HG03066 (cell line): ENCODE measurements around the gene DOP1A.

Experiments used
- ATAC-seq: cut with Tn5 transposase; IDR thresholded peaks from one replicate; pipeline ENCODE4 v1.9.1; 2021; ENCODE audit warnings: low read depth; ENCODE audit not compliant: unreplicated experiment

Gene DOP1A

DNA sequence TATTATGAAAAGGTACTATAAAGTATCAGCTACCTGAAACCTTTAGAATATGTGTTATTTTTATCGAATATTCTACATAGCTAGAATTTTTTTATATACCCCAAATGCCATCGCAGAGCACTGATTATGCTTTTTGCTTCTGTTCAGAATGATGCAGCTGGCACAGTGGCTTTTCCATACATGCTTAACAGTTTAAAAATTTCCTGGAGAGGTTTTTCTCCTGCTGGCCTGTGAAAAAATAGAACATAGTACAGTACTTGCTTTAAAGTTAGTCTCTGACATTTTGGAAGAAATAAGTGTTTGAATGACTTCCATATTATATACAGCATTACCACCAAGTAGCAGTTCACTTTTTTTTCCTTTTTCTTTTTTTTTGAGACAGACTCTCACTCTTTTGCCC is 5.3 kb downstream of the DOP1A start:
- no peak for ATAC-seq

DNA sequence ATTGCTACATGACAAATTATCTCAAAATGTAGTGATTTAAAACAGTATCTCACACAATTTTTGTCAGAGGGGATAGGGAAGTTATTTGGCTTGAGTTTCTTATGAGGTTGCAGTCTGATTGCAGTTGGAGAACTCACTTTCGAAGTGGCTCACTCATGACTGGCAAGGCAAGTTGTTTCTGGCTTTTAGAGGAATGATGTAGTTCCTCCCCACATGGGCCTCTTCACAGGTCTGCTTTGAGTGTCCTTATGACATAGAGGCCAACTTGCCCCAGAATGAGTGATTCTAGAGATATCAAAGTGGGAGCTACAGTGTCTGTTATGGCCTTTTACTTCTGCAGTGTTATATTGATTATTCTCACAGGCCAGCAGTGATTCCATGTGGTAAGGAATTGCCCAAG is 6.1 kb downstream of the DOP1A start:
- ATAC-seq: no peak

DNA sequence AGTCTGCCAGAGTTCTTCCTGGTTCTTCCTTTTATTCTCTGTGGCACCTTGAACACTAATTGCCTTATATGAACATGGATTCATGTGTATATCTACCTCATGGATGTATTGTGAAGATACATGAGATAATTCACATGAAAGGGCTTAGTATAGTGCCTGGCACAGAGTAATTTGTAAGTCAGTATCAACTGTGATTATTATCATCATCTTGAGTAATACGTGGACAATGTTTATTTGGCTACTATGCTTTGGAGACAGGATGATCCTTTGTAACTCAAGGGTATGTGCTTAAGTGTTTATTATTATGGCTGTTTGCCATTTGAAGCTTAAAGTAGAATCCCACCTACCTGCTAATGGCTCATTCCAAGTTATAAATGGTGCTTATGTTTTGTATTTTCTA is 16.0 kb downstream of the DOP1A start:
- no peak for ATAC-seq

DNA sequence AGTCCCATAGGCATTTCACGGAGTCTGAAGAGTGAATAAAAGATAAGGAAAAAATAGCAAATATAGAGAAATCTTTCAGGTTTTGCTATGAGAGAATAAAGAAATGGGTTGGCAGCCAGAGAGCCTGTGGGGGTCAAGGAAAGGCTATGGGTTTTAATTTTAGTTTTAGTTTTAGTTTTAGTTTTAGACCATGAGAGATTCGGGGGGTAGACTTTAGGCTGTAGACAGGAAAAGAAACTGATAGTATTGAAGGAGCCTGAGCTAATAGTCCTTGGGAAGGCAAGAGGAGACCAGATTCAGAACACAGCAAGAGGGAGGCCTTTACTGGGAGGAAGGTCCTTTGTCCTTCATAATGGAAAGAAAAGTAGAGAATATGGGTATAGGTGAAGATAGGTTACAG is 19.3 kb downstream of the DOP1A start:
- peak; percentile 99 for ATAC-seq

DNA sequence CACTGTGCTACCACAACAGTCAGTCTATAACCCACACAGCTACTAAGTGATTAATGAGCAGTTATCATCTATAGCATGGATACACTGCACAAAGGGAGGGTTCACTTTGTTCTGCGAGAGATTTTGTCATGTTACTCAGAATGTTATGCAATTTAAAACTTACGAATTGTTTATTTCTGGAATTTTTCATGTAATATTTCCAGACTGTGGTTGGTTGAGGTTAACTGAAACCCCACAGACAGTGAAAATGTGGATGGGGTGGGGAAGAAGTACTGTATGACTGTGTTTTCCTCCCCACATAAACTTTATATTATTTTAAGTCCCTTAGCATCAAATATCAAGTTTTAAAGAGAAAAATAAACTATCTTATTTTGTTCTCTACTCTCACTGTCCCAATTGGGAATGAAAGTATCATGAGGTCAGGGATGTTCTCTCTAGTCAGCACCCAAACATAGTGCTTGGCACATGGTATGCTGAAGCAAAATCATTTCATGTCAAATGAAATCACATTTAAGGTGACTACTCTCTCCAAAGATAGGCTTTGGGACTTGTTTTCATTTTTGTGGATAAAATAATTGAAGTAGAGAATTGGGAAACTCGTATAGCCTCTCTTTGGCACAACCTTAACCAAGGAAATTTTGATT is 25.4 kb downstream of the DOP1A start:
- ATAC-seq: no peak

DNA sequence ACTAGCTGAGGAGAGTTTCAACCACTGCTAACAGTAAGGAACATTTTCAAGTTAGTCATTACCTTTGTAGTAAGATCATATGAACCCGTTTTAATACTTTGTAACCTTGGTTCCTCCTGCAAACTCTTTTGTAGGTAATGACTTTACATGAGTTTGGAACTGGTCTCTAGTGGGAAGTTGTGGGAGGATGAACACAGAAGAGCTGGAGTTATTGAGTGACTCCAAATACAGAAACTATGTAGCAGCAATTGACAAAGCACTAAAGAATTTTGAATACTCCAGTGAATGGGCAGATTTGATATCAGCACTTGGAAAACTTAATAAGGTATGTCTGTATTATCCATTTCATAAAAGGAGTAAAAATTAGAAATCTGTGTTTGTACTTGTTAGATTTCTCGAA is 29.3 kb downstream of the DOP1A start:
- ATAC-seq: no peak

DNA sequence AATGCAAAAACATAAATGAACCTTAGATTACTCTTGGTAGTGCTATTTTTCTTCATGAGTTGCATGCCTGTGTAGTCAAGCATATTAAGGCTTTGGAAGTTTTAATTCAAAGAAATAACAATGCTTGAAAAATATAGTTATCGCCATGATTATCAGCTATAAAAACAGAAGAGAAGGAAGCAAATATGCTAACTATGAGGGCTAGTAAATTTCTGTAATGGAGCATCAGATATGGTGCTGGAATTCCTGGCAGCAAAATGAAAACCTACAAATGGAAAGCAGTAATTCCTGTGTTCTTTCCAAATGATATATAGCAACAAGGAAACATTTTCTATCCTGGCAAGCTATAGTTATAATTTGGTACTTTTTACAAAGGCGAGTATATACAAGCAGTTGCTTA is 29.7 kb downstream of the DOP1A start:
- ATAC-seq: no peak

DNA sequence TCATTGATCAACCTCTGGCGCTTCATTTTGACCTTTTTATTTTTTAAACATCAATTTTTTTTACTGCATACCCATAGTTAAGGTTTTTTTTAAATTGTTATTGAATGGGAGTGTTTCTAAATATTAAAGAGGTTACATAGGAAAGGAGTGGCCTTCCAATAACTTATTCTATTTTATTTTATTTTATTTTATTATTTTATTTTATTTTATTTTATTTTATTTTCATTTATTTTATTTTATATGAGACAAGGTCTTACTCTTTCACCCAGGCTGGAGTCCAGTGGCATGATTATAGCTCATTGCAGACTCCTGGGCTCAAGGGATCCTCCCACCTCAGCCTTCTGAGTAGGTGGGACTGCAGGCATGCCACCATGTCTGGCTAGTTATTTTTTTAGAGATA is 30.2 kb downstream of the DOP1A start:
- no peak for ATAC-seq

DNA sequence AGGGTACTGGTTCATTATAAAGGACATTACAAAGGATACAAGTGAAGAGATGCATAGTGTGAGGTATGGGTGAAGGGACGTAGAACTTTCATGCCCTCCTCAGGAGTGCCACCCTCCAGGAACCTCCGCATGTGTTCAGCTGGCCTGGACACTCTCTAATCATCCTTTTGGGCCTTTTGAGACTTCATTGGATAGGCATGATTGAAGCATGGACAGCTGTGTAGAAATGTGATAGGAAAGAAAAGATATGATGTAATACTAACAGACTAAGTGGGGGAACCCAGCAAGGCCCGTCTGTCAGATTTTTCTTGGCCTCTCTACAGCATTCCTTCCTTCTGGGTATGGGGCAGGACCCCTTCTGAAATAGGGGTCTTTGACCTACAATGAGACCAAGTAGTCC is 31.1 kb downstream of the DOP1A start:
- no peak for ATAC-seq

DNA sequence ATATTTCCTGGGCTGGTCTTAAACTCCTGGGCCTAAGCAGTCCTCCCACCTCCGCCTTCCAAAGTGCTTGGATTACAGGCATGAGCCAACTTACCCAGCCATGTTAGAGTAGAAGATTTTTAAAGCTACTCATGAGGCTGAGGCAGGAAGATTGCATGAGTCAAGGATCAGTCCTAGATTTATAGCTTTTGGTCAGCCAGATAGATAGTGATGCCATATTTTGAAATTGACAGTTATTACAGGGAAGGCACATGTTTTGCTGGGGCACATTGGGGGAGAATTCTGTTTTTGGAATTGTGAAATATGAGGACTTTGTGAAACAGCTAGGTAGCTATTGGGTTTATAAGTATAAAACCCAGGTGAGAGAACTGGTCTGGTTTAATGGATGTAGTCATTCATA is 40.9 kb downstream of the DOP1A start:
- no peak for ATAC-seq

DNA sequence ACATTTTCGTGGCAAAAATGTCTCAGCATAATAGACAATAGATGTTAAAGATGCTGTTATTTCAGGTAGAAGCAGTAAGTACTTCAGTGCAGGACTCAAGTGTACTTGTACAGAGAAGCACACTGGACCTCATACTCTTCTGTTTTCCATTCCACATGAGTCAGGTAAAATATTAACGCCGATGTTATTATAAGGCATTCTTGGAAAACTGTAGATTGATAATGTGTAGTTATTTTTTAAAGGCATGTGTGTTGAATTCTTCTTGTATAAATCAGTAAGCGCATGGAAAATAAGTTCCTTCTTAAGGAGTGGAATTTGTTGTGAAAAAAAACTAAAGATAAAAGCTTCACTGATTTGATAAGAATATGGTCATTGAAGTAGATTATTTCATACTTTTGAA is 45.8 kb downstream of the DOP1A start:
- ATAC-seq: no peak

DNA sequence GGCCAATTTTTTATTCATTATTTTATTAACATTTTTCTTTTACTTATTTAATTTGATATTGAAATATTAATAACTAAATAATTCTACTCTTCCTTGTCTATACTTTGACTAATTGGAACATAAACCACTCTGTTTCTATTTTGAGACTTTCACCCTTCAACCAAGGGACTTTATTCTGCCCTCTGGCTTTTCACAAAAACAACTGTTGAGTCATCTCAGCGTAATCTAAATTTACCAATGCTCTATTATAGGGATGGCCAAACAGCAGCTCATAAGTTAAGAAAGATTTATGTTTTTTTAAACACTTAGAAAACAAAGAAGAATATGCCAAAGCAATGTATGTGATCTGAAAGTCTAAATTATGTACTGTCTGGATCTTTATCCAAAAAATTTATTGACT is 46.7 kb downstream of the DOP1A start:
- no peak for ATAC-seq

DNA sequence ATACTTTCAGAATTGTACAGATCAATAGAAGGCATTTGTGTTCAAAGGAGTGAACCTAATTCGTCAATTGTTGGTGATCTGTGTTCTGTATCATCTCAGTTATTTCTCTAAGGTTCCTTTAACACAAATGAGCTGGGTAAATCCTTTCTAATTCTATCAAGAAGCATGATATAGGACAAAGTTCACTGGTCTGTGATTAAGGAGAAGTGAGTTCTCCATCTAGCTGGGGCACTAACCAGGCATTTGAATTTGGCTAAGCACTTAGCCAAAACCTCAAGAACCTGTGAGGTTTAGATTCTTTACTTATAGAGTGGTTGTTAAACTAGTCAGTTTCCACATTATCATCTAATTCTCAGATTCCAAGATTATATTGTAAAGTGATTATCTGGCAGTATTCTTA is 50.3 kb downstream of the DOP1A start:
- ATAC-seq: no peak

DNA sequence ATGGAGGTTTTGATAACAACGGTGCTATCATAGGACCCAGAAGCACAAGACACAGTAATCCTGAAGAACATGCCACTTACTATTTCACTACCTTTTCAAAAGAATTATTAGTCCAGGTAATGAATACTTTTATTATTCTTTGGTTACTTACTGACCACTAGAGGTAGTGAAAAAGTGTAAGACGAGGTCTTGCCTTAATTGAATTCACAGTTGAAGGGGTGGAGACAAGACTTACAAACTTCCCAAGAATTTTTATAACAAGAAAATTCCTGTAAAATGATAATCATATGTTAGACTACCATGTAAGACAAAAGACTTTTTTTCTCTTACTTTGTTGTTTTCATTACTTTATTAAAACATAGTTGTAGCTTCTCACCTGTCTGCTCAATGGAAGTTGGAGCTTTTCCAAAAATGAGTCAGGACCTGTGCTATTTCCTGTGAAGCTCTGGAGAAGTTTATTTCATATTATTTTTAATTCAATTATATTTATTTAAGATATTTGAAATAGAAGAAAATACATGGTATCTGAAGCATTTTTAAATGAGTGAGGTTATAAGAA is 52.4 kb downstream of the DOP1A start:
- ATAC-seq: no peak

DNA sequence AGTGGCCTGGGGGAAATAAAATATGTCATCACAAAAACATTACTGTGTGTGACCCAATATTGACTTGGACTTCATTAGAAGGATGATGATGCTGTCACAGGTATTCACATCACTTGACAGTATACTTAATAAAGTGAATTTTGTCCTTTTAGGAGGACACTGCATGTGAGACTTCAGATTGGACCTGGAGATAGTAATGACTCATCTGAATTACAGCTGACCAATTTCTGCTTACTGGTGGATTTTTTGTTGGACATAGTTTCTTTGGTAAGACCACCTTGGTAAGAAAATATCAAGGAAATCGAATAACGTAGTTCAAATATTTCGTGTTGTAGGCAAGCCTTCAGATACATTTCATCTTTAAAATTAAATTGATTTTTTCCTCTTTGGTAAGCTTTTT is 57.1 kb downstream of the DOP1A start:
- no peak for ATAC-seq

DNA sequence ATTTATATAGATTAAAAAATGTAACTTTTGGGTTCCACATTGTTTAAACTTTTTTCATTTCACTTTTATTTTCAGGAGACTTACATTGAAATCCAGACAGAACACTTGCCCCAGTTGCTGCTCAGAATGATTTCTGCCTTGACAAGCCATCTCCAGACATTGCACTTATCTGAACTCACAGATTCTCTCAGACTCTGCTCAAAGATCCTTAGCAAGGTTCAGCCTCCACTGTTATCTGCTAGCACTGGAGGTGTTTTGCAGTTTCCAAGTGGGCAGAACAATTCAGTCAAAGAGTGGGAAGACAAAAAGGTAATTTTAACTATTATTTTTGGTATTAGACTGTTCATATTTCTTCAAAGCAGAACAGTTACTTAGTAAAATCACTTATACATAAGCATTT is 58.0 kb downstream of the DOP1A start:
- ATAC-seq: no peak

DNA sequence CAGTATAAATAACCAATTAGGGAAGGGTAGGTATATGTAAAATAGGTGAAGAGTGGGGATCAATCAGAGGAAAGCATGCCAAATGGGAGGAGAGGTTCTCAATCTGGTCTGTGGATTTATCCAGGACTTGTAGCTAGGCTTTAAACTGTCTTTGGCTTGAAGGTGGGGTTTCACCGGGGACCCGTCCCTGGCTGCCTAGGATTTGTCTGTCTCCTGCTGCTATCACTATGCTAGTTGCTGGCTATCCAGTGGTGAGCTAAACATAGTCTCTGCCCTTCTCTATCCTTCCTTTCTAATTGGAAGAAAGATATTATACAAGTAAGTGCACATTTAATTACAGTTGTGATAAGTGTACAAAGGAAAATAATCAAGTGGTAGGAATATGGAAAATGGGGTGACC is 58.8 kb downstream of the DOP1A start:
- no peak for ATAC-seq

DNA sequence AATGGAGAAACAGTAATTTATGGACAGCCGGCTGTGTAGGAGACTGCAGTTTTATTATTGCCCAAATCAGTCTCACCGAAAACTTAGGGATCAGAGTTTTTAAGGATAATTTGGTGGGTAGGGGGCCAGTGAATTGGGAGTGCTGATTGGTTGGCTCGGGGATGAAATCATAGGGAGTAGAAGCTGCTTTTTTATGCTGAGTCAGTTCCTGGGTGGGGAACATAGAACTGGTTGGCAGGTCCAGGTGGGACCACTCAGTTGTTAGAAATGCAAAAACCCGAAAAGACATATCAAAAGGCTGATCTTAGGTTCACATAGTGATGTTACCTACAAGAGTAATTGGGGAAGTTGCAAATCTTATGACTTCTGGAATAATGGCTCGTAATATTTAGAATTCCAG is 59.3 kb downstream of the DOP1A start:
- no peak for ATAC-seq

DNA sequence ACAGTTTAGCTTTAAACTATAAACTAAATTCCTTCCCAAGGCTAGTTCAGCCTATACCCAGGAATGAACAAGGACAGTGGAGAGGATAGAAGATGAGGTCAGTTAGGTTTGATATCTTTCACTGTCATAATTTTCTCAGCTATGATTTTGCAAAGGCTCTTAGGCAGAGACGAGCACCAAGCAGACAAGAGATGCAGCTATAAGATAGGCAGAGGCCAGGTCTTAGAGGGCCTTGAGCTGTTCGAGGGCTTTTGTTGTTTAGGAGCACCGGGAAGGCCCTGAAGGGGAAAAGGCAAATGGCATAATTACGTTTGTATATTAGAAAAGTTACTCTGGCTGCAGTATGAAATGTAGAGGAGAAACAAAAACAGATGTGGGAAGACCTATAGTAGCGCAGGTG is 59.8 kb downstream of the DOP1A start:
- ATAC-seq: no peak

DNA sequence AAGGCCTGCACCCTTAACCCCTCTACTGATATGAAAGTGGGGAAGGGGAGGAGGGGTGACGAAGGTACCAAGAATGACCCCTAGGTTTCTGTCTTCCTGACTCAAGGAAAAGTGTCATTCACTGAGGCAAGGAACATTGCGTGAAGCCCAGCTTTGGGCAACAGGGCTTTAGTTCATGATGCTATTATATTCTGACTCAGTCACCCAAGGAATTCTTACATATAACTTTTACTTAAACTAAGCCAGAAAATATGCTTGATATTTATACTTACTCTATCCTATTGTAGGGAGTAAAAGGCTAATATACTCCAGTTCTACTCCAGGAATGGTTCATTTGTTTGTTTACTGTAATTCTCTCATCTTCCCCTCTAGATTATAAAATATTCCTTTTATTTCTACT is 60.5 kb downstream of the DOP1A start:
- ATAC-seq: no peak

DNA sequence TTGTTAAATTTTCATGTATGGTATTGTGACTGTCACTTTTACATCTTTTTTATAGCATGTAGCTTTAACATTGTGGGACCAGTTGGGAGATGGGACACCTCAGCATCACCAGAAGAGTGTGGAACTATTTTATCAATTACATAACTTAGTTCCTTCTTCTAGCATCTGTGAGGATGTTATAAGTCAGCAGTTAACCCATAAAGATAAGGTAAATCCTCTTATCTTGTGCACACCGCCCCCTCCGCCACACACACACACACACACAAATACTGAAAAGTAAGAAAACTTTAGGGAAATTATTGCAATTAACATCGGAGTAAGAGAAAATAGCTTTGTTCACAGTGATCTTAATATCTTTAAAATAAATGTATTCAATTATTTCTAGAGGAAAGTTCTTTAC is 64.7 kb downstream of the DOP1A start:
- no peak for ATAC-seq

DNA sequence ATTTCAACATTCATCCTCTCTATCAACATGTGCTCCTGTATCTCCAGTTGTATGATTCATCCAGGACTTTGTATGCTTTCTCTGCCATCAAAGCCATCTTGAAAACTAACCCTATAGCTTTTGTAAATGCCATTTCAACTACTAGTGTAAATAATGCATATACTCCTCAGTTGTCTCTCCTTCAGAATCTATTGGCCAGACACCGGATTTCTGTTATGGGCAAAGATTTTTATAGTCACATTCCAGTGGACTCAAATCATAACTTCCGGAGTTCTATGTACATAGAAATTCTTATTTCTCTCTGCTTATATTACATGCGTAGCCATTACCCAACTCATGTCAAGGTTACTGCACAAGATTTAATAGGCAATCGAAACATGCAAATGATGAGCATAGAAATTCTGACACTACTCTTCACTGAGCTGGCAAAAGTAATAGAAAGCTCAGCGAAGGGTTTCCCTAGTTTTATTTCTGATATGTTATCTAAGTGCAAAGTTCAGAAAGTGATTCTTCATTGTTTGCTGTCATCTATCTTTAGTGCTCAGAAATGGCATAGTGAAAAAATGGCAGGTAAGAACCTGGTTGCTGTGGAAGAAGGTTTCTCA is 70.7 kb downstream of the DOP1A start:
- ATAC-seq: no peak

DNA sequence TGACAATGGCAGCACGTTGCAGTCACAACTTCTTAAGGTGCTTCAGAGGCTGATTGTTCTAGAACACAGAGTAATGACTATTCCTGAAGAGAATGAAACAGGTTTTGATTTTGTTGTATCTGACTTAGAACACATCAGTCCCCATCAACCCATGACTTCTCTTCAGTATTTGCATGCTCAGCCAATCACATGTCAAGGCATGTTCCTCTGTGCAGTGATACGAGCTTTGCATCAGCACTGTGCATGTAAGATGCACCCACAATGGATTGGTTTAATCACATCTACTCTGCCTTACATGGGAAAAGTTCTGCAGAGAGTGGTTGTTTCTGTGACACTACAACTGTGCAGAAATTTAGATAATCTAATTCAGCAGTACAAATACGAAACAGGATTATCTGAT is 71.3 kb downstream of the DOP1A start:
- no peak for ATAC-seq
